Hematopoietic multipotent progenitor cell treated with erythropoietin and hydrocortisone succinate and interleukin-3 and kit ligand, for 17 days (in vitro differentiated cells): ENCODE measurements around the gene SPOCK3.
"Not testable (repeated sequence)": the region's sequence is repeated elsewhere in the genome, so short reads cannot be mapped to it uniquely, and the experiment has no call there.

Source experiments
- DNase-seq: peaks from one replicate; pipeline ENCODE4 v3.0.0-alpha.2; 2015; ENCODE audit warnings: low spot score

Gene SPOCK3

GRCh38 chr4:167234316-167234881 is at the start of gene SPOCK3:
TSS of gene SPOCK3 (minus strand) at chr4:167234494.
- DNase-seq: no peak

- no peak for DNase-seq
Observed at GRCh38 chr4:167282171-167282864, 48.0 kb upstream of the SPOCK3 start.

- not testable (repeated sequence) for DNase-seq
Observed at GRCh38 chr4:167281545-167281944, 47.3 kb upstream of the SPOCK3 start.

- no peak for DNase-seq
Observed at GRCh38 chr4:167274351-167274750, 40.1 kb upstream of the SPOCK3 start.

- no peak for DNase-seq
Observed at GRCh38 chr4:167265231-167265630, 30.9 kb upstream of the SPOCK3 start.

- no peak for DNase-seq
Observed at GRCh38 chr4:167248271-167248670, 14.0 kb upstream of the SPOCK3 start.

GRCh38 chr4:167239627-167240026 is 5.3 kb upstream of the SPOCK3 start:
- no peak for DNase-seq

- DNase-seq: no peak
Observed at GRCh38 chr4:167238226-167238625, 3.9 kb upstream of the SPOCK3 start.

- DNase-seq: no peak
Observed at GRCh38 chr4:167233685-167234315, 494 bp downstream of the SPOCK3 start.

GRCh38 chr4:167232805-167233684 is 1.2 kb downstream of the SPOCK3 start:
- no peak for DNase-seq

- DNase-seq: no peak
Observed at GRCh38 chr4:167230744-167231143, 3.5 kb downstream of the SPOCK3 start.

GRCh38 chr4:167222099-167222498 is 12.2 kb downstream of the SPOCK3 start:
- no peak for DNase-seq

- DNase-seq: no peak
Observed at GRCh38 chr4:167221084-167221483, 13.2 kb downstream of the SPOCK3 start.

- no peak for DNase-seq
Observed at GRCh38 chr4:167218022-167218608, 16.2 kb downstream of the SPOCK3 start.

- DNase-seq: no peak
Observed at GRCh38 chr4:167216783-167217182, 17.5 kb downstream of the SPOCK3 start.

GRCh38 chr4:167210166-167210565 is 24.1 kb downstream of the SPOCK3 start:
- DNase-seq: no peak

- no peak for DNase-seq
Observed at GRCh38 chr4:167196344-167197012, 37.8 kb downstream of the SPOCK3 start.

- DNase-seq: no peak
Observed at GRCh38 chr4:167190379-167190778, 43.9 kb downstream of the SPOCK3 start.

GRCh38 chr4:167185465-167185864 is 48.8 kb downstream of the SPOCK3 start:
- DNase-seq: no peak

- no peak for DNase-seq
Observed at GRCh38 chr4:167183036-167183435, 51.3 kb downstream of the SPOCK3 start.

- DNase-seq: no peak
Observed at GRCh38 chr4:167177925-167178324, 56.4 kb downstream of the SPOCK3 start.
